HUES6 (cell line): ENCODE measurements around the gene PYROXD2.

ENCODE experiments used
- H3K27ac ChIP-seq: 2 replicates; pipeline ENCODE4 v1.7.0; 2013; ENCODE audit warnings: low read depth, mild to moderate bottlenecking, low read length, inconsistent platforms
- H3K27me3 ChIP-seq: 2 replicates; pipeline ENCODE4 v1.6.1; 2013; ENCODE audit warnings: low read length; ENCODE audit not compliant: control insufficient read depth, insufficient read depth
- H3K36me3 ChIP-seq: 2 replicates; pipeline ENCODE4 v1.6.1; 2013; ENCODE audit warnings: low read length; ENCODE audit not compliant: control insufficient read depth, insufficient read depth
- H3K4me1 ChIP-seq: 2 replicates; pipeline ENCODE4 v1.6.1; 2013; ENCODE audit warnings: low read length; ENCODE audit not compliant: control insufficient read depth, insufficient read depth
- H3K4me3 ChIP-seq: 2 replicates; pipeline ENCODE4 v1.5.1; 2013; ENCODE audit warnings: low read depth, low read length
- H3K9ac ChIP-seq: one replicate; pipeline ENCODE4 v1.6.1; 2013; ENCODE audit warnings: mild to moderate bottlenecking, low read length
- H3K9me3 ChIP-seq: 2 replicates; pipeline ENCODE4 v1.6.1; 2013; ENCODE audit warnings: low read depth, low read length; ENCODE audit not compliant: control insufficient read depth, insufficient read depth

Gene PYROXD2

DNA sequence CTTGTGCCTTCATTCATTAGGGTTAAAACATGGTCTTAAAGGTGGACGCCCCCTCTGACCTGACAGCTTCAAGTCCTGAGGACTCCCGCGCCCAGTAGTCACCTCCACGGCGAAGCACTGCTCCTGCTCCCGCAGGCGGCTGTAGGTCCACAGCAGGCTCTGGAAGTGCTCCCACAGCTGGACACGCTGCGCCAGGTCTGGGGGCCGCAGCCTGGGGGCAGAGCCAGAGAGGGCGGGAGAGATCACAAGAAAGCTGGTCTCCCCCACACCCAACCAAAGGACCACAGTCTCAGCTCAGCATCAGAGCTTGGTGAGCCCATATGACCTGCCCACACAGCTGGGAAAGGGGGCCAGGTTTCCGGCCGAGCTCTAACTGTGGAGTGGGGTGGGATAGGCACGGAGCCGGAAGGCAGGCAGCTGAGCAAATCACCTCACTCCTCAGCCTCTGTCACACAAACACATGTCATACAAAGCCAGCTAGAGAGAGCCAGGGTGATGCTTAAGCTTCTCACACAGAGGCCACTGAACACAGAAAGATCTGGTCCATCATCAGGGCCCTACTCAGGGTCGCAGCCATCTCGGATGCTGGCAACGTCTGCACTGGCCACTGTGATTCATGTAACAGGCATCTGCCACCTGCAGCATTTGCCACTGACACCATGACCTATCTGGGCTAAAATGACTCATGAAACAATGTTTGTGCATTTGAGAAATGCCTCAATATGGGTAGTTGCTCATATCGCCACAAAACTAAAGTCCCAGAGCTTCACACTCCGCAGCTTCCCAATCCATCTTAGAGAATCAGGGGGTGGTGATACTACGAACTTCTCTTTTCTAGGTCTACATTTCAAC, 19.1 kb upstream of the PYROXD2 start:
- H3K36me3 ChIP-seq, result peaks cover 70% of the 10 kb centered on the region
- no peak overlapping the region for H3K9ac ChIP-seq
- peaks cover 8% of the 10 kb centered on the region for H3K9me3 ChIP-seq
- H3K4me3 ChIP-seq, result no peak overlapping the region
- H3K27ac ChIP-seq, result no peak overlapping the region
- H3K4me1 ChIP-seq, result no peaks in the 10 kb centered on the region
- H3K27me3 ChIP-seq, result no peaks in the 10 kb centered on the region

- Histone ChIP-seq H3K4me3 (no peak overlapping the region), H3K27me3 (no peaks in the 10 kb centered on the region), H3K9me3 (0 out of 2 replicates have a peak, but pooled peaks cover 3% of the 10 kb centered on the region), H3K4me1 (no peaks in the 10 kb centered on the region), H3K9ac (no peak overlapping the region), H3K36me3 (peaks cover 65% of the 10 kb centered on the region), H3K27ac (no peak overlapping the region)
Observed at GRCh38 chr10:98433371-98433770, 18.4 kb upstream of the PYROXD2 start.

DNA sequence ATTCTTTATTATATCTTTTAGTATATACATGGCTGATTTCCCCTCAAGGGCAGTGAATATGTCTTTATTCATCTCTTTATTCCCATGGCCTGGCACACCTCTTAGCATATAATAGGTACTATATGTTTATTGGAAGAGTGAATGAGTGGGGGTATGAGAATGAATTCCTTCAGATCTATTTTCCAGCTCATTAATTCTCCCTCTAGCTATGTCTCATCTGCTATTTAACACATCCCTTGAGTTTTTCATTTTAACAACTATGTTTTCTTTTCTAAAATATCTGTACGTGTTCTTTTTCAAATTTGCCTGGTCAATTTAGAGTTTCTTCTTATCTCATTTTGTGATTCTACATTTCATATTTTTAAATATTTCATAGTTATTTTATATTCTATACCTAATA, 17.3 kb upstream of the PYROXD2 start:
- Histone ChIP-seq H3K4me1 (no peaks in the 10 kb centered on the region), H3K9ac (no peak overlapping the region), H3K27me3 (no peaks in the 10 kb centered on the region), H3K9me3 (0 out of 2 replicates have a peak, but pooled peaks cover 3% of the 10 kb centered on the region), H3K4me3 (no peak overlapping the region), H3K27ac (no peak overlapping the region), H3K36me3 (peaks cover 62% of the 10 kb centered on the region)

GRCh38 chr10:98431016-98431415, 16.0 kb upstream of the PYROXD2 start:
- Histone ChIP-seq H3K9ac (no peak overlapping the region), H3K4me1 (no peaks in the 10 kb centered on the region), H3K27ac (no peak overlapping the region), H3K9me3 (0 out of 2 replicates have a peak, but pooled peaks cover 3% of the 10 kb centered on the region), H3K27me3 (no peaks in the 10 kb centered on the region), H3K36me3 (peaks cover 65% of the 10 kb centered on the region), H3K4me3 (no peak overlapping the region)

DNA sequence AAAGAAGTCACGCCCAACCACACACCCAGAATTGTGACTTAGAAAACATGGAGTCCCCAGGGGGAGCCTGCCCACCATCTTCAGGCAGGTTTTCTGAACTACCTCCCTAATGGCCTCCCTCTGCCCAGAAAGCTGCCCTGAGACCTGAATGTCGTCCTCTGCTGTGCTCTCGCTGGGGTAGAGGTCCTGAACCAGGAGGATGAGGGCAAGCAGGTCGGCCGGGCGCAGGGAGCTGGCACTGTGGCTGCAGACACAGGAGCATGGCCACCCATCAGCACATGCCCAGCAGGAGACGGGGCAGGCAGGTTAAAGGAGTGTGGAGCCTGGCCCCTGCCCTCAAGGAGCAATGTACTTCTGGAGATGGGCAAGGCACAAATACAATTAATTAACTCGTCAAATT, 15.4 kb upstream of the PYROXD2 start:
- Histone ChIP-seq H3K27ac (no peak overlapping the region), H3K4me1 (no peaks in the 10 kb centered on the region), H3K4me3 (no peak overlapping the region), H3K36me3 (peaks cover 63% of the 10 kb centered on the region), H3K9ac (no peak overlapping the region), H3K9me3 (0 out of 2 replicates have a peak, but pooled peaks cover 3% of the 10 kb centered on the region), H3K27me3 (no peaks in the 10 kb centered on the region)

DNA sequence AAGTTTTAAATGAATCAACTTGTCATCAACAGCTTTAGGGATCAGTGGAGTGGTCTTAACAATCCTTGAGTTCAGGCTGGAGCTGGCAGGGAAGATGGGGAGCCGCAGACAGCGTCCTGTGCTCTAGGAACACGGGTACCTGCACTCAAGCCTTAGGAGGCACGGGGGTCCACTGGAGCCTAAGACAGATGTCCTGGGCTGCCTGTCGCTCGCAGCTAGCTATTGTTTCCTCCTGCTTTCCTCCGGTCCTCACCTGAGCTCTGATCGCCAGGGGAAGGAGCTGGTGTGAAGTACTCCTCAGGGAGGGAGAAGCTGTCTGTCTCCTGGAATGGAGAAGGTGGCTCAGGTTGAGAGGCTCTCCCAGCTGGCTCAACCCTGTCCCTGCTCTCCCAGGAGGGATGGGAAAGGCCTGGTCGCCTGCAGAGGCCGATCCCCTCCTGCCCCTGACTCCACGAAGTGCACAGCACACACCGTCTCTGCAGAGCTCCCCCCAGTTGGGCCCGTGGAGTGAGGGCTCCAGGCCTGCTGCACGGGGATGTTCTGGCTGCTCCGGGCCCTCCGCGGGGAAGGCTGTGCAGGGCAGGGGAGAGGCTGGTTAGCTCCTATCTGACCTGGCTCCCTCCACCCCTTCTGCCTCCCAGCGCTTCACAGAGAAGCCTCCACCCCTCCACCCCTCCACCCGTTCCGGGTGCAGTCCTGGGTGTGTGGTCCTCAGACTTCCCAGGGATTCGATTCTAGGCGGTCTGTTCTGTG, 14.5 kb upstream of the PYROXD2 start:
- H3K36me3 ChIP-seq, result peaks cover 54% of the 10 kb centered on the region
- no peak overlapping the region for H3K4me3 ChIP-seq
- no peaks in the 10 kb centered on the region for H3K4me1 ChIP-seq
- H3K27me3 ChIP-seq, result no peaks in the 10 kb centered on the region
- no peak overlapping the region for H3K9ac ChIP-seq
- H3K9me3 ChIP-seq, result 0 out of 2 replicates have a peak, but pooled peaks cover 3% of the 10 kb centered on the region
- H3K27ac ChIP-seq, result no peak overlapping the region

- Histone ChIP-seq H3K4me1 (no peaks in the 10 kb centered on the region), H3K27ac (no peak overlapping the region), H3K27me3 (no peaks in the 10 kb centered on the region), H3K36me3 (peaks cover 32% of the 10 kb centered on the region), H3K4me3 (no peak overlapping the region), H3K9me3 (0 out of 2 replicates have a peak, but pooled peaks cover 3% of the 10 kb centered on the region), H3K9ac (no peak overlapping the region)
Observed at GRCh38 chr10:98427011-98427515, 12.1 kb upstream of the PYROXD2 start.

GRCh38 chr10:98425511-98426352, 10.8 kb upstream of the PYROXD2 start:
- Histone ChIP-seq H3K4me1 (no peaks in the 10 kb centered on the region), H3K4me3 (no peak overlapping the region), H3K27ac (no peak overlapping the region), H3K9me3 (no peaks in the 10 kb centered on the region), H3K9ac (no peak overlapping the region), H3K36me3 (peaks cover 20% of the 10 kb centered on the region), H3K27me3 (no peaks in the 10 kb centered on the region)

GRCh38 chr10:98424295-98425254, 9.6 kb upstream of the PYROXD2 start:
- no peak overlapping the region for H3K9ac ChIP-seq
- H3K4me3 ChIP-seq, result no peak overlapping the region
- H3K4me1 ChIP-seq, result no peaks in the 10 kb centered on the region
- H3K36me3 ChIP-seq, result peaks cover 13% of the 10 kb centered on the region
- H3K27ac ChIP-seq, result no peak overlapping the region
- H3K27me3 ChIP-seq, result no peaks in the 10 kb centered on the region
- no peaks in the 10 kb centered on the region for H3K9me3 ChIP-seq

DNA sequence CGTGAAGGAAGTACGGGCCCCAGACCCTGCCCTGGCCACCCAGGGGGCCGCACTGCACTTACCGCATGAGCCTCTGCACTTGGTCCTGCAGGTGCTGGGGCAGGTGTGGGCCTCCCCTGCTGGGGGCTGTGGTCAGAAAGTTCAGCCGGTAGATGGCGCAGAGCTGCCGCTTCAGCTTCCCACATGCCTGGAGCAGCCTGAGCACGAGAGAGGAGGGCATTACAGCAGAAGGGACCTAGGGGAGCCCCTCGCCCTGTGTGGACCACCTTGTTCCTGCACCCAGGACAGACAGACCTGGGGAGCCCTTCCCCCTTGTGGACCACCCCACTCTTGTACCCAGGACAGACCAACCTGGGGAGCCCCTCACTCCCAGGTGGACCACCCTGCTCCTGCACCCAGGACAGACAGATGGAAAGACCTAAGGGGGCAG, 8.7 kb upstream of the PYROXD2 start:
- Histone ChIP-seq H3K9me3 (no peaks in the 10 kb centered on the region), H3K4me1 (no peaks in the 10 kb centered on the region), H3K27me3 (no peaks in the 10 kb centered on the region), H3K36me3 (peaks cover 11% of the 10 kb centered on the region), H3K4me3 (no peak overlapping the region), H3K27ac (no peak overlapping the region), H3K9ac (no peak overlapping the region)
